ENCODE results near the gene LCN10. TPM values are rescaled to one million over a fixed set of nuclear protein-coding genes. Genes with fewer than 3 reads are reported as not detected.

The LCN10 gene
- total and polyA plus RNA-seq, 10 of the 15 experiments (the other 5 are each of a cell fraction or from before 2014, with no cell fraction given): 0.06 to 1.3 (median 0.21) TPM; not detected in 1

GRCh38 chr9:136717399-136717798 is 25.3 kb downstream of the LCN10 start:
- CTCF ChIA-PET: no interaction called here
- TF ChIP-seq KDM1A (IDR thresholded peaks at IDR 0.05; ENCODE audit: borderline replicate concordance): no peak
- TF ChIP-seq HCFC1 (IDR thresholded peaks at IDR 0.05; ENCODE audit: low read length): no peak
- TF ChIP-seq EED (IDR thresholded peaks at IDR 0.05; ENCODE audit: low read depth): no peak
- no peak for TF ChIP-seq CREB1 (IDR thresholded peaks at IDR 0.05; ENCODE audit: low read depth)
- TF ChIP-seq IKZF2 (IDR thresholded peaks at IDR 0.05): no peak
- TF ChIP-seq SMC3 (IDR thresholded peaks at IDR 0.05; ENCODE audit: borderline replicate concordance, low read length): no peak
- no peak for TF ChIP-seq NFYA (IDR thresholded peaks at IDR 0.05; ENCODE audit: borderline replicate concordance, low read depth, low read length)
- no peak for TF ChIP-seq YBX1 (IDR thresholded peaks at IDR 0.05)
- no peak for TF ChIP-seq NRF1 (conservative IDR thresholded peaks at IDR 0.05; ENCODE audit: low read depth, low read length)
- TF ChIP-seq SREBF2 (IDR thresholded peaks at IDR 0.05; ENCODE audit: low read length): no peak
- no peak for TF ChIP-seq RAD51 (IDR thresholded peaks at IDR 0.05)
- TF ChIP-seq POU2F2 (IDR thresholded peaks at IDR 0.05; ENCODE audit: borderline replicate concordance, low read depth, low read length): no peak
- TF ChIP-seq MLLT1 (IDR thresholded peaks at IDR 0.05): no peak
- TF ChIP-seq STAT1 (conservative IDR thresholded peaks at IDR 0.05): no peak
- no peak for TF ChIP-seq STAT3 (IDR thresholded peaks at IDR 0.05; ENCODE audit: low read depth, low read length)
- TF ChIP-seq POLR2A (IDR thresholded peaks at IDR 0.05; ENCODE audit: low read depth, low read length): no peak
- TF ChIP-seq SPI1 (IDR thresholded peaks at IDR 0.05; ENCODE audit: borderline replicate concordance, insufficient read depth, low read depth, low read length): no peak
- TF ChIP-seq ESRRA (IDR thresholded peaks at IDR 0.05; ENCODE audit: low read length): no peak
- no peak for TF ChIP-seq ZZZ3 (IDR thresholded peaks at IDR 0.05; ENCODE audit: control insufficient read depth, insufficient read length, low read depth)
- no peaks in the 10 kb centered on the region for H3K4me1 ChIP-seq (ENCODE audit: control insufficient read depth, insufficient read depth, low read length)
- WGBS (ENCODE audit: insufficient coverage, insufficient replicate concordance, low lambda C conversion rate, missing lambda C conversion rate): 44% methylated on average over 16 of the region's 16 CpGs
- FAIRE-seq (no peak), ATAC-seq (no peak), DNase-seq (ENCODE audit: low read depth, low spot score) (no peak)
- H3K27ac ChIP-seq (ENCODE audit: control insufficient read depth, insufficient read depth): no peak overlapping the region
- H3K4me2 ChIP-seq (ENCODE audit: control insufficient read depth, insufficient read depth): no peak overlapping the region
- RAD21 ChIA-PET (ENCODE audit: unreplicated experiment): no interaction called here
- H3K4me3 ChIP-seq: no peak overlapping the region
- no peaks in the 10 kb centered on the region for H4K20me1 ChIP-seq (ENCODE audit: control insufficient read depth, insufficient read depth)
- peaks cover 0 to under 1% of the 10 kb centered on the region in 2 experiments; a peak in 2 of 4 replicates for H3K36me3 ChIP-seq (ENCODE audit: control insufficient read depth in 2 of 2, insufficient read depth in 2 of 2, low read length in 1 of 2)
- intact Hi-C loops (cut with micrococcal nuclease; ENCODE audit: unreplicated experiment): no loop called here
- POLR2A ChIA-PET: no interaction called here
- H3K27me3 ChIP-seq (replicated peaks in 1 of 2; ENCODE audit: control insufficient read depth in 2 of 2, insufficient read depth in 2 of 2, low read length in 1 of 2): peaks cover 2% of the 10 kb centered on the region in 2 experiments; a peak in 3 of 4 replicates
- H3K9ac ChIP-seq (ENCODE audit: control insufficient read depth, insufficient read depth, low read length): no peak overlapping the region
- in situ Hi-C loops (cut with MboI): no loop called here
- no peaks in the 10 kb centered on the region for H3K9me3 ChIP-seq (replicated peaks; ENCODE audit: control insufficient read depth, insufficient read depth, low read length)
- no peaks in the 10 kb centered on the region for H3K79me2 ChIP-seq (ENCODE audit: control insufficient read depth, insufficient read depth, low read length)
- H2AFZ ChIP-seq (ENCODE audit: control insufficient read depth, low read depth, low read length): no peak overlapping the region
- SMC1A ChIA-PET (ENCODE audit: uncharacterized antibody, unreplicated experiment): no interaction called here
- BruUV-seq (replicated peaks): no TSS peak

All from GM12878 (cell line).